T1000 (cell line): ENCODE measurements around the gene FSTL3.
"Not testable (repeated sequence)": the region's sequence is repeated elsewhere in the genome, so short reads cannot be mapped to it uniquely, and the experiment has no call there.

ENCODE experiments used
- DNase-seq: peaks from one replicate; lab custom pipeline; 2025; ENCODE audit warnings: mixed read lengths; lab: John Stamatoyannopoulos, UW

Gene FSTL3

DNA sequence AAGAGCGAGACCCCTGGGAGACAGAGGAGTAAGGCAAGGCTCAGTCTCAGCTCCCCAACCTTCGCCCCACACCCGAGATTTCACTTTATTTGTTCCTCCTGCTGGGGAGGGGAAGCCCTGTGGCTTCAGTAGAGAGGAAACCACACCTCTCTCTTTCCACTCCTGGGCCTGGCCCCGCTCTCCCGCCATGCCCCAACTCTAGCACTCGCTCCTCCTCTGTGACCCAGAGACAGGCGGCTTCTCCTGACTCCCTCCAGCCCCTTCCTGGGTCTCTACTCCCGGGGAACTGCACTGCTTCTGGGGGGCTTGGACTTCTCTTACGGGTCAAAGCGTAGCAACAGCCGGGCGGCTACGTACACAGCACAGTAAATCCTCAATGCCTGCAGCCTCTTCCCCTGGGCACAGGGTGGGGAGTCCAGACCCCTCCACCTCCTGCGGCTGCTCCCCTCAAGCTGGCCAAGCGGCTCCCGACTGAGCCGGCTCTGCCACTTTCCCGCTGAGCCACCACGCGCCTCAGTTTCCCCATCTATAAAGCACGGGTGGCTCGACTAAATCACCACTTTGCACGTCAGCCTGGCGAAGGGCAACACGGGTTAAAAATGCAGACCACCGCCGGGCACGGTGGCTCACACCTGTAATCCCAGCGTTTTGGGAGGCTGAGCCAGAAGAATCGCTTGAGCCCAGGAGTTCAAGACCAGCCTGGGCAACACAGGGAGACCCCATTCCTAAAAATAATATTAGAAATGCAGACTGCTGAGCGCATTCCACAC, 14.6 kb upstream of the FSTL3 start:
- DNase-seq, result no peak

DNA sequence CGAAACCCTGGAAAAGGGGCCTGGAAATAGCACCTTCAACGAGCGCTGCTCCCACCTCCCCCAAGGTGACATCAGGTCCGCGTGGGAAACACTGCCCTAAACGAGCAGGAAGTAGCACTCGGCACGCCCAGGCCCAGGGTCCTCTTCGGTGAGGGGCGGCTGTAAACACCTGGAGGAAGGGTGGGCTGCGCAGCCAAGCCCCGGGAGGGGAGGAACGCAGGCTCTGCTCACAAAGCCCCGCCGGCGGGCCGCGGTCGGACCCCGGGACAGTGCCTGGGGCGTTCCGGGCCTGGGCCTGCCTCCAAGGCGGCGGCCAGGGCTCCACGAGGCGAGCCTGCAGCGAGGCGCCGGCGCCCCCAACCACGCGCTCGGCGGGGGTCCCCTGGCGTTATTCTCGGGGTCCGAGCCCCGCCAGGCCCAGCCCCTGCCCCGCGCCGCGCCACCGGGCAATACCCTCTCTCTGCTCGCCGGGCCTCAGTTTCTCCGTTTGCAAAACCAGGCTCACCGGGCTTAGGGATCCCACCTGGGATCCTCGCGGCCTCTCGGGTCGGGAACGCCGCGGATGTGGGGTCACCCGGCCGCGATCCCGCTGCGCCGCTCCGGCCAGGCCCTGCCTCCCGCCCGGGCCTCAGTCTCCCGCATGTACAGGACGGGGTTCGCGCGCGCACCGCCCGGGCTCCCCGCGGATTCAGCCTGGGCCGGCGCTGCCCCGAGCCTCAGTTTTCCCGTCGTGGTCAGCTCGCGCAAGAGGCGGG, 13.8 kb upstream of the FSTL3 start:
- no peak for DNase-seq

DNA sequence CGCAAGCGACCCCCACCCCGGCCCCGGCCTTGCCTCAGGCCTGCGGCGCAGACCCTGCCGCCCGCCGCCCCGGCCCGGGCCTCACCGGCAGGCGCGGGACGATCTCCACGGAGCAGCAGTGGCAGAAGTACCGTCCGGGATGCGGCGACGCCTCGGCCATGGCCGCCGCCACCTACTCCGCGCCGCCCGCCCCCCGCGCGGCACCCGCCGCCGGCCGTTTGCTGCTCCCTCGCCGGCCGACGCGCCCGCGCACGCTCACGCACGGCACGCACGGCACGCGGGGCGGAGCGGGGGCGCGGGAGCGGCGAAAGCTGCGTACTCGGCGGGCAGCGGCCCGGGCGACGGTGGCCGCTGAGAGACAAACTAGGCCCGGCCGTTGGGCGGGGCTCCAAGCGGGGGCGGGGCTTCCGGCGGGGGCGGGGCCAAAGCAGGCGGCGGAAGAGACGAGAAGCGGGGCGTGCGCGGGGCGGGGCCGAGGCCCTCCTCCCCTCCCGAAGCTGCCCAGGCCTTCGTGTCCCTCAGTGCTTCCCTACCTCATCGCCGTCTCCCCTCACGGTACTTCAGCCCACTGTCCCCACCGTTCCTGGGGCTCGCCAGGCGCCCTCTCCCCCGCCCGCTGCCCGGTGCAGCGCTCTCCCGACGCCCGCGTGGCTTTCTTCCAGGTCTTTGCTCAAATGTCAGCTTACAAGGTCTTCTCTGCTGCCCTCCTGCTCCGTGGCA, 13.1 kb upstream of the FSTL3 start, which contains the start of gene RNF126:
Gene RNF126, minus strand, starts transcription at position 253 of the 720 bp plus-strand sequence. Its CDS starts 93 bp downstream, at position 160.
- DNase-seq, result peak; percentile 93

DNA sequence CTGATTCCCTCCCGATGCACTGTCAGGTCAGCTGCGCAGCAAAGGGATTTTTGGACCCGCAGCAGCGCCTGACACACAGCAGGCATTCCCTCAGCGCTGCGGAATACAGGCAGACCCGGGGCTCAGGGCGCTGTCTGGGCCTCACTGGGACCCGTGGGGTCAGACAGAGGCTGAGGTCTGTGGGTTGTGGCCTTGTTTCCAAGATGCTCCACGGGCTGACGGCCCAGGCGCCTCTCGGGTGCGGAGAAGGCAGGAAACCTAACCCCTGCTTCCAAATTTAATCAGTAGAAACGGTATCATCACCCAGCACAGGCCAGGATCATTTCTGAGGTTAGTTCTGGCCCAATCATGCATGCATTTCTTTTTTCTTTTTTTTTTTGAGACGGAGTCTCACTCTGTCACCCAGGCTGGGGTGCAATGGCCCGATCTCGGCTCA, 12.5 kb upstream of the FSTL3 start:
- no peak for DNase-seq

DNA sequence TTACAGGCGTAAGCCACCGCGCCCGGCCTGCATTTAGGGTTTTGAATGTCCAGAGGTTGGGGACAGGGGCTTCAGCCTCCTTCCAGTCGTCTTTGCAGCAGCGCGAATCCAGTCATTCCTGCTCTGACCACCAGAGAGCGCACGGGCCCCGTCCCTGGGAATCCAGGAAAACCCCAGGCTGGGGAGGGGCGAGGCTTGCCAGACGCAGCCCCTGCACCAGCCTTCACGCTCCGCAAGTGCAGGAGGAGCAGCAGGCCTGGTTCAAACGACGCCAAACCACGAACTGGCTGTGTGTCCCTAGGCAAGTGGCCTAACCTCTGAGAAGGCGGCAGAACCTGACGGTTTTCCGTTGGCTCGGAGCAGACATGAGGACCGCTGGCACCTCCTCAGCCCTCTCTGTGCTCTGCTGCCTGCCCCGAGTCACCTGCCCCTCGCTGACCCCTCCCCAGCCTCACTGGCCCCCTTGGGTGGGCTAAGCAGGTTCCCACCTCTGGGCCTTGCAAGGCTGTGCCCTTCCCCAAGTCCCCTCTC, 11.2 kb upstream of the FSTL3 start:
- peak; percentile 77 for DNase-seq

GRCh38 chr19:666985-667573, 9.1 kb upstream of the FSTL3 start:
- not testable (repeated sequence) for DNase-seq

DNA sequence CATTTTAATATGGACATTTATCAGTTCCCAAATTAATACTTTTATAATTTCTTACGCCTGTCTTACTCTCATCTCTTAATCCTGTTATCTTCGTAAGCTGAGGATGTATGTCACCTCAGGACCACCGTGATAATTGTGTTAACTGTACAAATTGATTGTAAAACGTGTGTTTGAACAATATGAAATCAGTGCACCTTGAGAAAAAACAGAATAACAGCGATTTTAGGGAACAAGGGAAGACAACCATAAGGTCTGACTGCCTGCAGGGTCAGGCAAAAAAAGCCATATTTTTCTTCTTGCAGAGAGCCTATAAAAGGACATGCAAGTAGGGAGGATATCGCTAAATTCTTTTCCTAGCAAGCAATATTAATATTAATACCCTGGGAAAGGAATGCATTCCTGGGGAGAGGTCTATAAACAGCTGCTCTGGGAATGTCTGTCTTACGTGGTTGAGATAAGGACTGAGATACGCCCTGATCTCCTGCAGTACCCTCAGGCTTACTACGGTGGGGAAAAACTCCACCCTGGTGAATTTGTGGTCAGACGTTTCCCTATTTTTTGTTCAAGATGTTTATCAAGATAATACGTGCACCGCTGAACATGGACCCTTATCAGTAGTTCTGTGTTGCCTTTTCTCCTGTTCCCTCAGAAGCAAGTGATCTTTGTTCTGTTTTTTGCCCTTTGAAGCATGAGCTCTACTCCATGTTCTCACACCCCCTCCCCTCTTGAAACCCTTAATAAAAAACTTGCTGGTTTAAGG, 7.3 kb upstream of the FSTL3 start:
- not testable (repeated sequence) for DNase-seq

DNA sequence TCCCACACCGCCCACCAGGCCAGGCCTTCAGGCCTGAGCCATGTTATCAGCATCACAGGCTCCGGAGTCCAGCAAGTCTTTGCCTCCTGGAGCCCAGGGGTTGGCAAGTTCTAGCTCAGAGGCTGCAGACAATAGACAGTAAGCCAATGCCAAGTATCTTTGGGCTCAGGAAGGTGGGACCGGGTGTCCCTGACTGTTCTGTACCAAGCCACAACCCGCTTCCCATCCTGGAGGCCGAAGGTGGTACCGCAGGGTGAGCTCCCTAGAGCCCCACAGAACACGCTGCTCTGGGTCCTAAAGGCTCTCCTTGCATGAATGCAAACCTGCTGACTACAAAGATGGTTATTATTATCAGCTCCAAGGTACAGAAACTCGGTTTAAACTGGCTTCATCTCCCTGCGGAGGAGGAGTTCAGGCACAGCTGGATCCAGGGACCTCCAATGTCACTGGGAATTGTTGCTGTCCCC, 5.5 kb upstream of the FSTL3 start:
- DNase-seq, result no peak

DNA sequence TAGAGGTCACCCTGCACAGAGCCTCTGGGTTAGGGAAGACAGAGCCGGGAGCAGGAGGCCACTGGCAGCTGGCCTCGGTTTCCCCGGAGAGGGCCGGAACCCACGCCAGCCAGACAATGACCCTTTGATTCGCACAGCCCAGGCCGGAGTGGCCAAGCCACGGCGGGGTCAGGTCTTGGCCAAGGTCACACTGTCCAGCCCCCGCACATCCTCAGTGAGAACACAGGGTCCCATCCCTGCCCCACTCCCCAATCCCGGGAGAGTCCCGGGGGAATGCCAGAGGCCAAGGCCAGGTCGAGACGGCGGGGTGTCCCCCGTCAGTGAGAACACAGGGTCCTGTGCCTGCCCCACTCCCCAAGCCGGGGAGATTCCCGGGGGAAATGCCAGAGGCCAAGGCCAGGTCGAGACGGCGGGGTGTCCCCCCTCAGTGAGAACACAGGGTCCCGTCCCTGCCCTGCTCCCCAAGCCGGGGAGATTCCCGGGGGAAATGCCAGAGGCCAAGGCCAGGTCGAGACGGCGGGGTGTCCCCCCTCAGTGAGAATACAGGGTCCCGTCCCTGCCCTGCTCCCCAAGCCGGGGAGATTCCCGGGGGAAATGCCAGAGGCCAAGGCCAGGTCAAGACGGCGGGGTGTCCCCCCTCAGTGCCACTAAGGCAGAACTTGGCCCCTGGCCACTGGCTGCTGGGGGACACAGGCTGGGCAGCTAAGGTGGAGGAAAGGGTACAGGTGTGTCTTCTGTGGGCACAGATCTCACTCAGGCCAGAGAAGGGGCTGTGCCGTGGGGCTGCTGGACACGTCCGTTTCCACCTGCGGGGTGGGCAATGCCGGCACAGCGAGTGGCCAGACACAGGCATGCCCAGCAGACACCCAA, 1.7 kb upstream of the FSTL3 start:
- DNase-seq, result no peak

DNA sequence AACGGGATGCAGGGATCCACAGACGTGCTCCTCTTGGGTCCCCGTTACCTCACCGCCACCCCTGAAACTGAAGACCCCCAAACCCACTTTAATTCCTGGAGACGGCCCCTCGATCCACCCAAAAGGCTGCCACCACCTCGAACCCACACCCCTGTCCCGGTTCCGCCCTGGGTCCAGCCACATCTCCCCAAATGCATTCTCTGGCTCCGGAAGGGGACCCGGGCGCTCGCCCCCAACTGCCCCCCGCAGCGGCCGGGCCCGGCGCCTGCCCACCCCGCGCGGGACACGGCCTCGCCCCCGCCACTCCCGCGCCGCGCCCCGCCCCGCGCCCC, 219 bp upstream of the FSTL3 start:
- no peak for DNase-seq

GRCh38 chr19:677201-677600, 1.0 kb downstream of the FSTL3 start:
- DNase-seq, result peak; percentile 84

- no peak for DNase-seq
These were observed 1.6 kb downstream of the FSTL3 start for GRCh38 chr19:677601-678436.

DNA sequence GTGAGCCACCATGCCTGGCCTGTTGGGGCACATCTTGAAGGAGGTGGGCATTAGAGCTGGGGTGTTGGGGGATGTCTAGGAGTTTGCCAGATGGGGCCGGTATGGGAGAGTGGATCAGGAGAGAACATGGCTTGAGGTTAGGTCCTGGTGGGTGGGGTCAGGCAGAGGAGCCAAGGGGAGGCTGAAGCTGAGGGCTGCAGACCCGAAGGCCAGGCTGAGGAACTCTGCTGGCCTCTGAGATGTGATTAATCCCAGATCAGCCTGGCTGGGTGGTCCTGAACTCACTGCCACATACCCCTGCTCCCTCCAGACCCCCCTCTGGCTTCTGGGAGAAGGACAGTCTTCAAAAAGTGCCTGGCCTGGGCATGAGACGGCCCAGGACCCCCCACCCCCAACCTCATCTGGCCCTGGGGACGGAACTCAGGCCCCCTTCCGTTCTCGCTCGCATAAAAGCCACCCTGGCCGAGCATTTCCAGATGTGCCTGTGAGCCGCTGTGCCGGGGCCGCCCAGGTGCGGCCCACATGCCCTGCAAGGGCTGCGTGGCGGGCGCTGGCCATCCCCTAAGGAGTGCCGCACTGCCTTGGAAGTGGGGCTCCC, 2.7 kb downstream of the FSTL3 start:
- DNase-seq, result no peak

DNA sequence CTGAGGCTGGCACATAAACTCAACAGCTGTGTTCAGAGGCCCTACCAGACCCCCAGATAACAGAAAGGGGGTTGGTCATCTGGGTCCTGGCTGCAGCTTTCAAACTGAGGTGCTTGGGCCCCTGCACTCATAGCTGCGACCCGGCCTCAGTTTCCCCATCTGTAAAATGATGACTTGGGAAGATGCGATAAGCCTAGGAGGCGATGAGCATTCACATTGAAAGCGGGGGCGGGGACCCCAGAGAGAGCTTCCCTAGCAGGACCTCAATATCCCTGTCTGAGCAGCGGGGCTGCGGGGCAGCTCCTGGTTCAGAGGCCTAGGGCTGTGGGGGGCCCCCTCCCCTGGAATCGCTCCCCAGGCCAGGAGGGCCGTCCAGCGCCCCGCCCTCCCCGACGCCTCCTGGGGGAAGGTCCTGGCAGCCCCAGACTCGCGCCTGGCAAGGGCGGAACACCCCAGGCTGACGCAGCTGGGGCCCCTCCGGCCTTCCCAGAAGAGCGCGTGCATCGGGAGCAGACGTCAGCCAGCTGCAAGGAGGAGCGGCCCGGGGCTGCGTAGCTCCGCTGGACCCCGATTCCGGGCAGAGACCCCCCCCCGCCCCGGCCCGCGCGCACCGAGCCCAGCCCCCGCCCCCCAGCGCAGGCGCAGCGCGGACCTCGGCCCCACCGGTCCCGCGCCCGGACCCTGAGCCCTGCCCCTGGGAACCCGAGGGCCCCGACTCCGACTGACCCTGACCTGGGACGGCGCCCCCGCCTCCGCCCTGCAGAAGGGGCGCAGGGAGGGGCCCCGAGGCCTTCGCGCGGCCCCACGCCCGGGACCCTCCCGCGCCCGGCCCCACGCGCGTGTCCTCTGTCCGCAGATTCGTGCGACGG, 3.5 kb downstream of the FSTL3 start:
- peak; percentile 35 for DNase-seq

GRCh38 chr19:680287-681028, 4.3 kb downstream of the FSTL3 start:
- DNase-seq, result peak; percentile 99

GRCh38 chr19:681029-682019, 5.1 kb downstream of the FSTL3 start:
- no peak for DNase-seq
